ENCODE results near the gene BAZ2B.

GRCh38 chr2:159442159-159442852 is 174.0 kb downstream of the BAZ2B start:
- TF ChIP-seq CTCF (IDR thresholded peaks at IDR 0.05) (no peak), POLR2A (IDR thresholded peaks at IDR 0.05) (no peak)

Data from lower leg skin (tissue), 3 donors.